WTC11 (cell line): ENCODE results near the gene EBNA1BP2.
"Not testable (repeated sequence)": the region's sequence is repeated elsewhere in the genome, so short reads cannot be mapped to it uniquely, and the experiment has no call there.

Experiments used
- IRF2 ChIP-seq: sonication (generic); formaldehyde crosslinking; IDR thresholded peaks from 2 replicates; pipeline ENCODE4 v1.8.0; 2022; ENCODE audit warnings: low read depth, missing genetic modification reagents, borderline replicate concordance
- PREB ChIP-seq: sonication (generic); formaldehyde crosslinking; IDR thresholded peaks from 2 replicates; pipeline ENCODE4 v1.8.1; 2022; ENCODE audit warnings: mild to moderate bottlenecking, missing genetic modification reagents, moderate library complexity, borderline replicate concordance
- TF ChIP-seq, protein P1 (sequence below): fragments of 200-600 bp; IDR thresholded peaks from 2 replicates; pipeline ENCODE4 v1.8.0; 2022; ENCODE audit warnings: antibody characterized with exemption
- TF ChIP-seq, protein P2 (sequence below): fragments of 250-450 bp; sonication (Bioruptor Pico); IDR thresholded peaks from 2 replicates; pipeline ENCODE4 v2.1.2; 2022; ENCODE audit warnings: mild to moderate bottlenecking, moderate library complexity
- TF ChIP-seq, protein P3 (sequence below): sonication (generic); formaldehyde crosslinking; conservative IDR thresholded peaks from 2 replicates; pipeline ENCODE4 v1.8.1; 2022; ENCODE audit warnings: mild to moderate bottlenecking, missing genetic modification reagents

GRCh38 chr1:43139295-43139694 is 32.8 kb downstream of the EBNA1BP2 start:
- TF ChIP-seq, protein P1, sequence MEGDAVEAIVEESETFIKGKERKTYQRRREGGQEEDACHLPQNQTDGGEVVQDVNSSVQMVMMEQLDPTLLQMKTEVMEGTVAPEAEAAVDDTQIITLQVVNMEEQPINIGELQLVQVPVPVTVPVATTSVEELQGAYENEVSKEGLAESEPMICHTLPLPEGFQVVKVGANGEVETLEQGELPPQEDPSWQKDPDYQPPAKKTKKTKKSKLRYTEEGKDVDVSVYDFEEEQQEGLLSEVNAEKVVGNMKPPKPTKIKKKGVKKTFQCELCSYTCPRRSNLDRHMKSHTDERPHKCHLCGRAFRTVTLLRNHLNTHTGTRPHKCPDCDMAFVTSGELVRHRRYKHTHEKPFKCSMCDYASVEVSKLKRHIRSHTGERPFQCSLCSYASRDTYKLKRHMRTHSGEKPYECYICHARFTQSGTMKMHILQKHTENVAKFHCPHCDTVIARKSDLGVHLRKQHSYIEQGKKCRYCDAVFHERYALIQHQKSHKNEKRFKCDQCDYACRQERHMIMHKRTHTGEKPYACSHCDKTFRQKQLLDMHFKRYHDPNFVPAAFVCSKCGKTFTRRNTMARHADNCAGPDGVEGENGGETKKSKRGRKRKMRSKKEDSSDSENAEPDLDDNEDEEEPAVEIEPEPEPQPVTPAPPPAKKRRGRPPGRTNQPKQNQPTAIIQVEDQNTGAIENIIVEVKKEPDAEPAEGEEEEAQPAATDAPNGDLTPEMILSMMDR = not testable (repeated sequence)
- not testable (repeated sequence) for TF ChIP-seq PREB, IRF2 (CRISPR knock-in tag)
- TF ChIP-seq, protein P2, sequence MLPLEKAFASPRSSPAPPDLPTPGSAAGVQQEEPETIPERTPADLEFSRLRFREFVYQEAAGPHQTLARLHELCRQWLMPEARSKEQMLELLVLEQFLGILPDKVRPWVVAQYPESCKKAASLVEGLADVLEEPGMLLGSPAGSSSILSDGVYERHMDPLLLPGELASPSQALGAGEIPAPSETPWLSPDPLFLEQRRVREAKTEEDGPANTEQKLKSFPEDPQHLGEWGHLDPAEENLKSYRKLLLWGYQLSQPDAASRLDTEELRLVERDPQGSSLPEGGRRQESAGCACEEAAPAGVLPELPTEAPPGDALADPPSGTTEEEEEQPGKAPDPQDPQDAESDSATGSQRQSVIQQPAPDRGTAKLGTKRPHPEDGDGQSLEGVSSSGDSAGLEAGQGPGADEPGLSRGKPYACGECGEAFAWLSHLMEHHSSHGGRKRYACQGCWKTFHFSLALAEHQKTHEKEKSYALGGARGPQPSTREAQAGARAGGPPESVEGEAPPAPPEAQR = not testable (repeated sequence)
- TF ChIP-seq, protein P3, sequence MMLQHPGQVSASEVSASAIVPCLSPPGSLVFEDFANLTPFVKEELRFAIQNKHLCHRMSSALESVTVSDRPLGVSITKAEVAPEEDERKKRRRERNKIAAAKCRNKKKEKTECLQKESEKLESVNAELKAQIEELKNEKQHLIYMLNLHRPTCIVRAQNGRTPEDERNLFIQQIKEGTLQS (CRISPR knock-in tag) = not testable (repeated sequence)
